Measurements from ENCODE around the gene THAP4. TPM values are rescaled to one million over a fixed set of nuclear protein-coding genes. Genes with fewer than 3 reads are reported as not detected.
A peak's percentile ranks its signal among the peaks of the same experiment; 100 is the strongest.
"Not testable (repeated sequence)": the region's sequence is repeated elsewhere in the genome, so short reads cannot be mapped to it uniquely, and the experiment has no call there.

The THAP4 gene
- total RNA-seq, 2 donors from 2014 or later = 54.6 to 66.1 TPM

DNA sequence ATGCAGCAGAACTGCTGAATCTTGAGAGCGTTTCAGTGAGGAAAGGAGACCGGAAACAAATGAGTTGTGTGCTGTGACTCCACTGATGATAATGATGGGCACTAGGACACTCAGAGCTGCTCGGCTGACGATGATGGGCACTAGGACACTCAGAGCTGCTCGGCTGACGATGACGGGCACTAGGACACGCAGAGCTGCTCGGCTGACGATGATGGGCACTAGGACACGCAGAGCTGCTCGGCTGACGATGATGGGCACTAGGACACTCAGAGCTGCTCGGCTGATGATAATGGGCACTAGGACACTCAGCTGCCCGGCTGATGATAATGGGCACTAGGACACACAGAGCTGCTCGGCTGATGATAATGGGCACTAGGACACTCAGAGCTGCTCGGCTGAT, 47.1 kb downstream of the THAP4 start:
- not testable (repeated sequence) for DNase-seq

DNA sequence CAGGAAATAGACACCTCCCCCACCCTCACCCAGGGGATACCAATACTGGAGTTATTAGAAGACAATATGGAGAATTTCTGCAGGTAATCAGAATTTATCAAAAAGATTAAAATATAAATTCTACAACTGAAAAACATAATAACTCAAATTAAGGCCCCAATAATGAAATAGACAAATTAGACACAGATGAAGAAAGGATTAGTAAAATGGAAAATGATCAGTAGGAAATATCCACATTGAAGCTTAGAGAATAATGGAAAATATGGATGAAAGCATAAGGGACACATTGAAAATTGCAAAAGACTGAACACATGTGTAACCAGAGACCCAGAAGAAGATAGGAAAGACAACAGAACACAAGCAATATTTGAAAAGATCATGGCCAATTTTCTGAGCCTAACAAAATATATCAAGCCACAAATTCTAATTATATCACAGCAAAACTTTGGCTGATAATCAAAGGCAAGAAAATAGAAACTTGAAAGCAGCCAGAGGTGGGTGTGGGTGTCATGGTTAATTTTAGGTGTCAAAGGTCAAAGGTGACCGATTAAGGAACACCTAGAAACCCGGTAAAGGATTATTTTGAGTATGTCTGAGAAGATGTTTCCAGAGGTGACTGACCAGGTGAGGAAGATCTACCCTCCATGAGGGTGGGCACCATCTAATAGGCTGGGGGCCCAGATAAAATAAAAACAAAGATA, 50.2 kb downstream of the THAP4 start:
- WGBS, 2 experiments (ENCODE audit: insufficient coverage in 1 of 2, insufficient read length in 1 of 2) = 93 to 100% methylated on average over 2 of the region's 2 CpGs
- H3K36me3 Mint-ChIP-seq (ENCODE audit: low read depth) = peaks cover 58% of the 10 kb centered on the region

More for the DNA sequence above, 47.1 kb downstream of the THAP4 start:
- peaks cover 37% of the 10 kb centered on the region for H3K36me3 Mint-ChIP-seq (ENCODE audit: low read depth)
- not testable (repeated sequence) for H3K27me3 ChIP-seq (ENCODE audit: control insufficient read depth, insufficient read depth, low read length, poor library complexity, severe bottlenecking); H3K27ac ChIP-seq (ENCODE audit: low read depth, low read length); H3K27ac Mint-ChIP-seq; H3K27me3 Mint-ChIP-seq (ENCODE audit: insufficient read depth); H3K4me3 Mint-ChIP-seq; H3K4me1 Mint-ChIP-seq; H3K4me3 ChIP-seq (ENCODE audit: low read length); H3K4me1 ChIP-seq (ENCODE audit: control insufficient read depth, insufficient read depth, low read length); H3K9ac ChIP-seq (ENCODE audit: extremely low read depth, low read length, poor library complexity, severe bottlenecking)
- H3K36me3 ChIP-seq (ENCODE audit: control insufficient read depth, insufficient read depth, low read length) = peaks cover 38% of the 10 kb centered on the region
- H3K9me3 ChIP-seq (ENCODE audit: control insufficient read depth, low read length) = peaks cover 45% of the 10 kb centered on the region
- WGBS, 2 experiments (ENCODE audit: insufficient coverage in 1 of 2, insufficient read length in 1 of 2) = 87 to 90% methylated on average over 16 to 17 of the region's 17 CpGs
- peaks cover 43% of the 10 kb centered on the region for H3K9me3 Mint-ChIP-seq

DNA sequence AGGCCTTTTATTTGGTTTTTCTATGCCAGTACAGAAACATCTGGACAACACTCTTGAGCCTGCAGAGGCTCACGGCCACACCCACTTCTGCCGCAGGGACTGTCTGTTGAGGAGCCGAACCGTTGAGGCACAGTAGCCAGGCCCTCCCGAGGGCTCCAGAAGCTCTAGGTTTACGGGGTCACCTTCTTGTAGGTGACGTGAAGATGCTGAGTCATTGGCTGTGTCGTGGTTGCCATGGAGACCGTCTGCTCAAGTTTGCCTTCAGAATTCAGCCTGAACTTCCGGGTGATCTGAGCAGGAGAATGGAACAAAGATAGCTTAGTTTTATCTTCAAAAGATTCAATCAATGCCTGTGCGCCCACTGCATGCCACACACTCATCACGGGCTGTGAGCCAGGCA, 52.5 kb downstream of the THAP4 start:
- peaks cover 69% of the 10 kb centered on the region for H3K36me3 ChIP-seq (ENCODE audit: control insufficient read depth, insufficient read depth, low read length)
- Mint-ChIP-seq H3K36me3 (ENCODE audit: low read depth) (peaks cover 71% of the 10 kb centered on the region), H3K27ac (peak overlapping the region; percentile 85), H3K27me3 (ENCODE audit: insufficient read depth) (peaks cover under 1% of the 10 kb centered on the region), H3K4me3 (no peak overlapping the region), H3K4me1 (no peaks in the 10 kb centered on the region), H3K9me3 (peaks cover 74% of the 10 kb centered on the region)
- TF ChIP-seq, protein P1, sequence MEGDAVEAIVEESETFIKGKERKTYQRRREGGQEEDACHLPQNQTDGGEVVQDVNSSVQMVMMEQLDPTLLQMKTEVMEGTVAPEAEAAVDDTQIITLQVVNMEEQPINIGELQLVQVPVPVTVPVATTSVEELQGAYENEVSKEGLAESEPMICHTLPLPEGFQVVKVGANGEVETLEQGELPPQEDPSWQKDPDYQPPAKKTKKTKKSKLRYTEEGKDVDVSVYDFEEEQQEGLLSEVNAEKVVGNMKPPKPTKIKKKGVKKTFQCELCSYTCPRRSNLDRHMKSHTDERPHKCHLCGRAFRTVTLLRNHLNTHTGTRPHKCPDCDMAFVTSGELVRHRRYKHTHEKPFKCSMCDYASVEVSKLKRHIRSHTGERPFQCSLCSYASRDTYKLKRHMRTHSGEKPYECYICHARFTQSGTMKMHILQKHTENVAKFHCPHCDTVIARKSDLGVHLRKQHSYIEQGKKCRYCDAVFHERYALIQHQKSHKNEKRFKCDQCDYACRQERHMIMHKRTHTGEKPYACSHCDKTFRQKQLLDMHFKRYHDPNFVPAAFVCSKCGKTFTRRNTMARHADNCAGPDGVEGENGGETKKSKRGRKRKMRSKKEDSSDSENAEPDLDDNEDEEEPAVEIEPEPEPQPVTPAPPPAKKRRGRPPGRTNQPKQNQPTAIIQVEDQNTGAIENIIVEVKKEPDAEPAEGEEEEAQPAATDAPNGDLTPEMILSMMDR (conservative IDR thresholded peaks at IDR 0.05) = no peak
- no peaks in the 10 kb centered on the region for H3K4me1 ChIP-seq (ENCODE audit: control insufficient read depth, insufficient read depth, low read length)
- no peak overlapping the region for H3K27ac ChIP-seq (ENCODE audit: low read depth, low read length)
- 89 to 94% methylated on average over 12 of the region's 12 CpGs for WGBS, 2 experiments (ENCODE audit: insufficient coverage in 1 of 2, insufficient read length in 1 of 2)
- H3K4me3 ChIP-seq (ENCODE audit: low read length) = no peak overlapping the region
- DNase-seq = peak; percentile 64
- H3K9me3 ChIP-seq (ENCODE audit: control insufficient read depth, low read length) = peaks cover 83% of the 10 kb centered on the region
- no peaks in the 10 kb centered on the region for H3K27me3 ChIP-seq (ENCODE audit: control insufficient read depth, insufficient read depth, low read length, poor library complexity, severe bottlenecking)
- H3K9ac ChIP-seq (ENCODE audit: extremely low read depth, low read length, poor library complexity, severe bottlenecking) = no peak overlapping the region

More for the DNA sequence above, 50.2 kb downstream of the THAP4 start:
- H3K27me3 Mint-ChIP-seq (ENCODE audit: insufficient read depth) = no peaks in the 10 kb centered on the region
- peaks cover 72% of the 10 kb centered on the region for H3K9me3 Mint-ChIP-seq
- peaks cover 76% of the 10 kb centered on the region for H3K9me3 ChIP-seq (ENCODE audit: control insufficient read depth, low read length)
- H3K4me3 ChIP-seq (ENCODE audit: low read length) = peak overlapping the region; percentile 62
- peaks cover 68% of the 10 kb centered on the region for H3K36me3 ChIP-seq (ENCODE audit: control insufficient read depth, insufficient read depth, low read length)
- H3K27ac Mint-ChIP-seq = no peak overlapping the region
- H3K4me1 Mint-ChIP-seq = no peaks in the 10 kb centered on the region
- no peak for DNase-seq
- no peaks in the 10 kb centered on the region for H3K4me1 ChIP-seq (ENCODE audit: control insufficient read depth, insufficient read depth, low read length)
- H3K27me3 ChIP-seq (ENCODE audit: control insufficient read depth, insufficient read depth, low read length, poor library complexity, severe bottlenecking) = no peaks in the 10 kb centered on the region
- TF ChIP-seq, protein P1 (conservative IDR thresholded peaks at IDR 0.05) = no peak
- no peak overlapping the region for H3K9ac ChIP-seq (ENCODE audit: extremely low read depth, low read length, poor library complexity, severe bottlenecking)
- H3K4me3 Mint-ChIP-seq = no peak overlapping the region
- H3K27ac ChIP-seq (ENCODE audit: low read depth, low read length) = no peak overlapping the region

All from endodermal cell (in vitro differentiated cells).